K562 (cell line): ENCODE results near the gene PRSS57. TPM values are rescaled to one million over a fixed set of nuclear protein-coding genes. Genes with fewer than 3 reads are reported as not detected.

ENCODE experiments used
- ATAC-seq: fragments of 200-7000 bp; cut with Tn5 transposase; 3 replicates; pipeline ENCODE4 v1.9.1; 2020; ENCODE audit warnings: moderate library complexity
- BruUV-seq: library from RNA; stranded (reverse); fragments of 400-500 nt; replicated peaks from 2 replicates; lab custom pipeline; 2021; lab: Mats Ljungman, UMichigan
- CTCF ChIA-PET: fragments of 300-600 bp; formaldehyde crosslinking; extraction: SDS; loops from one replicate; lab custom pipeline; 2021; ENCODE audit warnings: low intra/inter-chr PET ratio; lab: Yijun Ruan, JAX
- POLR2A ChIA-PET: fragments of 300-600, 350-650 bp; sonication (Branson Sonifier 250); formaldehyde crosslinking; extraction: SDS; loops from one replicate; lab custom pipeline; 2021; ENCODE audit warnings: antibody characterized with exemption, inconsistent platforms; lab: Yijun Ruan, JAX
- DNase-seq, 4 experiments: peaks; one replicate each; pipeline versions ENCODE4 v3.0.0 to v3.0.0-alpha.2; 2011 to 2018; ENCODE audit warnings: low spot score in 3 of 4, mixed read lengths in 3 of 4; ENCODE audit errors: extremely low read depth in 1 of 4
- FAIRE-seq: peaks from 2 replicates; lab custom pipeline; 2011; peaks lifted over from hg19 to GRCh38; lab: Jason Lieb, UNC
- H2AFZ ChIP-seq: 2 replicates; pipeline ENCODE4 v1.6.0; 2011; ENCODE audit warnings: low read depth, low read length, control low read depth, inconsistent platforms
- H3K27ac ChIP-seq: fragments of 200-600 bp; 3 replicates; pipeline ENCODE4 v1.8.0; 2011; ENCODE audit warnings: low read depth, mild to moderate bottlenecking, control low read depth, inconsistent platforms, low read length, moderate library complexity, mixed read lengths; ENCODE audit errors: extremely low read depth
- H3K27me3 ChIP-seq, 2 experiments: fragments of 300-600 bp in 1 of 2; 2 replicates in 1 of 2; 3 replicates in 1 of 2; pipeline versions ENCODE4 v1.6.0 to v1.8.0; 2011; ENCODE audit warnings: inconsistent platforms in 2 of 2, low read length in 2 of 2, mild to moderate bottlenecking in 1 of 2, mixed read lengths in 1 of 2, moderate library complexity in 1 of 2; ENCODE audit not compliant: control insufficient read depth in 2 of 2, insufficient read depth in 2 of 2
- H3K36me3 ChIP-seq: fragments of 300-600 bp; 3 replicates; pipeline ENCODE4 v1.8.0; 2011; ENCODE audit warnings: mild to moderate bottlenecking, low read length, inconsistent platforms; ENCODE audit not compliant: control insufficient read depth, insufficient read depth
- H3K4me1 ChIP-seq, 2 experiments: fragments of 200-600 bp in 1 of 2; replicated peaks in 1 of 2; 2 replicates in 1 of 2; 3 replicates in 1 of 2; pipeline versions ENCODE4 v1.5.1 to v1.8.0; 2011; ENCODE audit warnings: inconsistent platforms in 2 of 2, low read length in 2 of 2, mild to moderate bottlenecking in 1 of 2, mixed read lengths in 1 of 2, moderate library complexity in 1 of 2; ENCODE audit not compliant: control insufficient read depth in 2 of 2, insufficient read depth in 2 of 2
- H3K4me2 ChIP-seq: 2 replicates; pipeline ENCODE4 v1.6.1; 2011; ENCODE audit warnings: low read length, control low read depth, inconsistent platforms, mixed read lengths; ENCODE audit not compliant: insufficient read depth
- H3K4me3 ChIP-seq: fragments of 200-600 bp; sonication (generic), shearing (Covaris generic); 2 replicates; pipeline ENCODE4 v1.5.1; 2016; ENCODE audit warnings: control low read depth, inconsistent platforms
- H3K79me2 ChIP-seq: fragments of 200-600 bp; 3 replicates; pipeline ENCODE4 v1.8.0; 2011; ENCODE audit warnings: low read length, inconsistent platforms; ENCODE audit not compliant: control insufficient read depth, insufficient read depth
- H3K9ac ChIP-seq, 2 experiments: 2 replicates each; pipeline versions ENCODE4 v1.6.0 to v1.6.1; 2011; ENCODE audit warnings: low read depth in 2 of 2, low read length in 2 of 2, control low read depth in 1 of 2, inconsistent platforms in 1 of 2, mild to moderate bottlenecking in 1 of 2, mixed read lengths in 1 of 2; ENCODE audit not compliant: insufficient read depth in 1 of 2
- H3K9me1 ChIP-seq: one replicate; pipeline ENCODE4 v1.6.0; 2011; ENCODE audit warnings: inconsistent platforms, mild to moderate bottlenecking, low read length, moderate library complexity; ENCODE audit not compliant: control insufficient read depth, insufficient read depth
- H3K9me3 ChIP-seq: replicated peaks from 2 replicates; pipeline ENCODE4 v1.5.1; 2011; ENCODE audit warnings: low read depth, low read length, inconsistent platforms; ENCODE audit not compliant: control insufficient read depth, insufficient read depth
- H4K20me1 ChIP-seq: replicated peaks from 2 replicates; pipeline ENCODE4 v1.6.1; 2011; ENCODE audit warnings: low read length, inconsistent platforms, mixed read lengths; ENCODE audit not compliant: control insufficient read depth, insufficient read depth
- HDAC3 ChIP-seq: fragments of 450-650 bp; IDR thresholded peaks from 2 replicates; pipeline ENCODE4 v1.6.1; 2018; ENCODE audit warnings: borderline replicate concordance, mild to moderate bottlenecking, moderate library complexity; ENCODE audit not compliant: partially characterized antibody
- POLR2G ChIP-seq: fragments of 200-400 bp; formaldehyde crosslinking; IDR thresholded peaks from 2 replicates; pipeline ENCODE4 v1.6.1; 2017; ENCODE audit warnings: low read depth, mild to moderate bottlenecking, antibody characterized with exemption, low read length, moderate library complexity
- RBM22 ChIP-seq: fragments of 200-400 bp; formaldehyde crosslinking; IDR thresholded peaks from 2 replicates; pipeline ENCODE4 v1.6.1; 2018; ENCODE audit warnings: low read length, low read depth; ENCODE audit not compliant: poor library complexity, severe bottlenecking
- WGBS: fragments of 100-300 bp; shearing (Covaris generic); methylation state at CpG from one replicate; pipeline ENCODE4 v1.1.6; 2016; ENCODE audit warnings: low coverage, mixed read lengths; ENCODE audit not compliant: insufficient coverage; ENCODE audit errors: missing lambda C conversion rate; 5-methylcytosine and 5-hydroxymethylcytosine counted together
- in situ Hi-C: fragments of 300-500 bp; cut with MboI; formaldehyde crosslinking; loops from 4 replicates; pipeline ENCODE4 v1.15.0; 2018; ENCODE audit warnings: inconsistent platforms, mixed read lengths
- intact Hi-C: fragments of 100-400 bp; cut with micrococcal nuclease; formaldehyde crosslinking; loops from 2 replicates; pipeline ENCODE4 v1.14.2; 2022
- polyA plus RNA-seq, 8 experiments: library from polyadenylated mRNA; depleted of rRNA in 4 of 8; stranded (reverse) in 5 of 8; unstranded in 3 of 8; fragments of >200 nt; fragmentation: Nextera tagmentation in 2 of 8; fragmentation: Illumina TruSeq in 1 of 8; extraction: Ambion mirVana in 2 of 8; extraction: Trizol in 1 of 8; gene quantifications; 2 replicates each; pipeline versions ENCODE4 v1.2.1 to v1.2.3, GENCODE V29; 2011 to 2014; ENCODE audit warnings: inconsistent platforms in 1 of 8, missing spikeins in 1 of 8
- total RNA-seq, 7 experiments: library from RNA; depleted of rRNA in 6 of 7; stranded (reverse); fragments of >200 nt in 6 of 7; fragmentation: Illumina TruSeq in 2 of 7; extraction: Trizol in 2 of 7; gene quantifications; 2 replicates each; pipeline versions ENCODE4 v1.2.1 to v1.2.3, GENCODE V29; 2011 to 2021; ENCODE audit warnings: low replicate concordance in 1 of 7
- TF ChIP-seq, protein P1 (sequence below), 2 experiments: fragments of 450-650 bp; IDR thresholded peaks; 2 replicates each; pipeline ENCODE4 v1.6.1; 2018; ENCODE audit warnings: mild to moderate bottlenecking in 2 of 2, low read depth in 1 of 2; ENCODE audit not compliant: partially characterized antibody in 2 of 2

Gene PRSS57
- total and polyA plus RNA-seq, 9 of the 15 experiments (the other 6 are each of a cell fraction or from before 2014, with no cell fraction given) = 0.06 to 2.5 (median 1.3) TPM; not detected in 3

DNA sequence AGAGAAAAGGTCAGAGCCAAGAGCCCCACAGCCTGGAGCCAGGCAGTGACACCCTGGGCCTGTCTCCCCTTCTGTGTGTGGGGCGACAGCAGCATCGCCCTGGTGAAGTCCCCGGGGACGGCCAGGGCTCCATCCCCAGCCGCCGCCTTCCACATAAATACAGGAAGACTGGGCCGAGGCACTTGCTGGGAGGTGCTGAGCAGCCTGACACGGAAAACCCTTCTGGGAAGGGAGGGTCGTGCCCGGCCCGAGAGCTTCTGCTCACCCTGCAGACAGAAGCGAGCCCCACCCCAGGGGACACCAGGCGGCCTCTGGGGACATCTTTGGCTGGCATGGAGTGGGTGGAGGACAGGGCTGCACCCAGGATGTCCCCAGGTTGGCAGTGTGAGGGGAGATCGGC lies 50.5 kb downstream of the PRSS57 start:
- H3K27ac ChIP-seq = no peak overlapping the region
- no peak for DNase-seq
- H2AFZ ChIP-seq = no peak overlapping the region
- WGBS = 88% methylated on average over 10 of the region's 14 CpGs
- POLR2A ChIA-PET = no interaction called here
- peaks cover 50% of the 10 kb centered on the region; the same call in 1 of the 3 replicates for H3K36me3 ChIP-seq
- no peaks in the 10 kb centered on the region for H3K9me1 ChIP-seq
- no peaks in the 10 kb centered on the region for H3K9me3 ChIP-seq
- no peak overlapping the region for H3K9ac ChIP-seq
- in situ Hi-C loops = no loop called here
- no TSS peak for BruUV-seq
- no peaks in the 10 kb centered on the region for H4K20me1 ChIP-seq
- no peak overlapping the region for H3K4me2 ChIP-seq
- TF ChIP-seq, protein P1, sequence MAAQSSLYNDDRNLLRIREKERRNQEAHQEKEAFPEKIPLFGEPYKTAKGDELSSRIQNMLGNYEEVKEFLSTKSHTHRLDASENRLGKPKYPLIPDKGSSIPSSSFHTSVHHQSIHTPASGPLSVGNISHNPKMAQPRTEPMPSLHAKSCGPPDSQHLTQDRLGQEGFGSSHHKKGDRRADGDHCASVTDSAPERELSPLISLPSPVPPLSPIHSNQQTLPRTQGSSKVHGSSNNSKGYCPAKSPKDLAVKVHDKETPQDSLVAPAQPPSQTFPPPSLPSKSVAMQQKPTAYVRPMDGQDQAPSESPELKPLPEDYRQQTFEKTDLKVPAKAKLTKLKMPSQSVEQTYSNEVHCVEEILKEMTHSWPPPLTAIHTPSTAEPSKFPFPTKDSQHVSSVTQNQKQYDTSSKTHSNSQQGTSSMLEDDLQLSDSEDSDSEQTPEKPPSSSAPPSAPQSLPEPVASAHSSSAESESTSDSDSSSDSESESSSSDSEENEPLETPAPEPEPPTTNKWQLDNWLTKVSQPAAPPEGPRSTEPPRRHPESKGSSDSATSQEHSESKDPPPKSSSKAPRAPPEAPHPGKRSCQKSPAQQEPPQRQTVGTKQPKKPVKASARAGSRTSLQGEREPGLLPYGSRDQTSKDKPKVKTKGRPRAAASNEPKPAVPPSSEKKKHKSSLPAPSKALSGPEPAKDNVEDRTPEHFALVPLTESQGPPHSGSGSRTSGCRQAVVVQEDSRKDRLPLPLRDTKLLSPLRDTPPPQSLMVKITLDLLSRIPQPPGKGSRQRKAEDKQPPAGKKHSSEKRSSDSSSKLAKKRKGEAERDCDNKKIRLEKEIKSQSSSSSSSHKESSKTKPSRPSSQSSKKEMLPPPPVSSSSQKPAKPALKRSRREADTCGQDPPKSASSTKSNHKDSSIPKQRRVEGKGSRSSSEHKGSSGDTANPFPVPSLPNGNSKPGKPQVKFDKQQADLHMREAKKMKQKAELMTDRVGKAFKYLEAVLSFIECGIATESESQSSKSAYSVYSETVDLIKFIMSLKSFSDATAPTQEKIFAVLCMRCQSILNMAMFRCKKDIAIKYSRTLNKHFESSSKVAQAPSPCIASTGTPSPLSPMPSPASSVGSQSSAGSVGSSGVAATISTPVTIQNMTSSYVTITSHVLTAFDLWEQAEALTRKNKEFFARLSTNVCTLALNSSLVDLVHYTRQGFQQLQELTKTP (IDR thresholded peaks at IDR 0.05; ENCODE audit: low read depth in 1 of 2, partially characterized antibody in 2 of 2) = no peak
- TF ChIP-seq HDAC3 = no peak
- peak; percentile 62 for TF ChIP-seq POLR2G
- TF ChIP-seq RBM22 = peak; percentile 28
- H3K79me2 ChIP-seq = no peaks in the 10 kb centered on the region
- no peaks in the 10 kb centered on the region for H3K27me3 ChIP-seq
- CTCF ChIA-PET = no interaction called here
- ATAC-seq = no peak
- FAIRE-seq = no peak
- intact Hi-C loops = no loop called here
- peaks cover 0 to 48% of the 10 kb centered on the region in 2 experiments; a peak in 2 of 5 replicates for H3K4me1 ChIP-seq
- H3K4me3 ChIP-seq = no peak overlapping the region
